HCT116 (cell line): ENCODE measurements around the gene GJB5. TPM values are rescaled to one million over a fixed set of nuclear protein-coding genes. Genes with fewer than 3 reads are reported as not detected.

Source experiments
- ATAC-seq: fragments of 200-7000 bp; cut with Tn5 transposase; 2 replicates; pipeline ENCODE4 v1.9.1; 2020; ENCODE audit warnings: mild to moderate bottlenecking, moderate library complexity
- BruUV-seq: library from RNA; stranded (reverse); fragments of 400-500 nt; replicated peaks from 2 replicates; lab custom pipeline; 2021; lab: Mats Ljungman, UMichigan
- CTCF ChIA-PET: fragments of 300-600 bp; sonication (Branson Sonifier 250); formaldehyde crosslinking; loops from one replicate; lab custom pipeline; 2021; ENCODE audit warnings: antibody characterized with exemption; lab: Charles Lee
- POLR2A ChIA-PET: fragments of 300-600, 350-600 bp; sonication (Branson Sonifier 250); formaldehyde crosslinking; loops from one replicate; lab custom pipeline; 2021; ENCODE audit warnings: antibody characterized with exemption; lab: Charles Lee
- RAD21 ChIA-PET, 2 experiments: fragments of 300-600 bp; sonication (Branson Sonifier 250); formaldehyde crosslinking; loops; one replicate each; lab custom pipeline; 2023; ENCODE audit warnings: low total read pairs in 2 of 2; ENCODE audit not compliant: uncharacterized antibody in 2 of 2, unreplicated experiment in 2 of 2, low non-redundant PET in 1 of 2; lab: Charles Lee
- DNase-seq: peaks from one replicate; pipeline ENCODE4 v3.0.0-alpha.2; 2010; ENCODE audit warnings: low read depth, low spot score
- H2AFZ ChIP-seq: fragments of 200-600 bp; shearing (Covaris generic), sonication (generic); 2 replicates; pipeline ENCODE4 v1.6.1; 2017; ENCODE audit warnings: low read depth, mixed run types, mixed read lengths, antibody characterized with exemption, low read length; ENCODE audit not compliant: poor library complexity, severe bottlenecking
- H3K27ac ChIP-seq: 2 replicates; pipeline ENCODE4 v1.5.1; 2012; ENCODE audit warnings: low read depth, low read length
- H3K27me3 ChIP-seq: fragments of 200-600 bp; sonication (generic); 2 replicates; pipeline ENCODE4 v1.6.1; 2016; ENCODE audit warnings: mixed run types, low read length, mixed read lengths; ENCODE audit not compliant: insufficient read depth
- H3K36me3 ChIP-seq, 2 experiments: fragments of 200-500 bp in 1 of 2; fragments of 200-600 bp in 1 of 2; sonication (Bioruptor generic) in 1 of 2; sonication (generic) in 1 of 2; 2 replicates each; pipeline versions ENCODE4 v1.5.1 to v1.6.1; 2014 to 2016; ENCODE audit warnings: low read length in 2 of 2, inconsistent platforms in 1 of 2, mixed read lengths in 1 of 2, mixed run types in 1 of 2; ENCODE audit not compliant: insufficient read depth in 2 of 2, control insufficient read depth in 1 of 2
- H3K4me1 ChIP-seq, 2 experiments: fragments of 200-600 bp in 1 of 2; sonication (generic) in 1 of 2; 2 replicates each; pipeline versions ENCODE4 v1.5.1 to v1.6.1; 2012 to 2017; ENCODE audit warnings: low read length in 2 of 2, inconsistent platforms in 1 of 2, mild to moderate bottlenecking in 1 of 2, mixed read lengths in 1 of 2, mixed run types in 1 of 2, moderate library complexity in 1 of 2; ENCODE audit not compliant: insufficient read depth in 2 of 2, control insufficient read depth in 1 of 2
- H3K4me2 ChIP-seq: fragments of 200-600 bp; sonication (generic); 2 replicates; pipeline ENCODE4 v1.6.1; 2017; ENCODE audit warnings: mixed run types, low read length, mixed read lengths
- H3K4me3 ChIP-seq, 2 experiments: fragments of 200-600 bp in 1 of 2; sonication (generic) in 1 of 2; replicated peaks in 1 of 2; 2 replicates each; pipeline ENCODE4 v1.5.1; 2011 to 2016; ENCODE audit warnings: low read length in 2 of 2, control low read depth in 1 of 2, low read depth in 1 of 2, mild to moderate bottlenecking in 1 of 2, mixed read lengths in 1 of 2, mixed run types in 1 of 2
- H3K79me2 ChIP-seq: fragments of 200-600 bp; sonication (generic); 2 replicates; pipeline ENCODE4 v1.6.1; 2017; ENCODE audit warnings: mild to moderate bottlenecking, mixed run types, low read length, moderate library complexity, mixed read lengths; ENCODE audit not compliant: insufficient read depth
- H3K9ac ChIP-seq: fragments of 200-600 bp; sonication (generic); 2 replicates; pipeline ENCODE4 v1.6.1; 2016; ENCODE audit warnings: low read length, mixed read lengths
- H3K9me2 ChIP-seq: fragments of 200-600 bp; sonication (generic), shearing (Covaris generic); 2 replicates; pipeline ENCODE4 v1.6.1; 2017; ENCODE audit warnings: mixed run types, mild to moderate bottlenecking, moderate library complexity; ENCODE audit not compliant: insufficient read depth
- H3K9me3 ChIP-seq, 2 experiments: fragments of 200-500 bp in 1 of 2; fragments of 200-600 bp in 1 of 2; sonication (Bioruptor generic) in 1 of 2; sonication (generic) in 1 of 2; 2 replicates each; pipeline ENCODE4 v1.6.1; 2014 to 2017; ENCODE audit warnings: low read length in 2 of 2, mixed read lengths in 2 of 2, inconsistent platforms in 1 of 2, low read depth in 1 of 2, mild to moderate bottlenecking in 1 of 2, mixed run types in 1 of 2, moderate library complexity in 1 of 2; ENCODE audit not compliant: control insufficient read depth in 1 of 2, insufficient read depth in 1 of 2
- H4K20me1 ChIP-seq: fragments of 200-600 bp; sonication (generic), shearing (Covaris generic); 2 replicates; pipeline ENCODE4 v1.6.1; 2017; ENCODE audit warnings: mixed run types, mild to moderate bottlenecking, moderate library complexity; ENCODE audit not compliant: insufficient read depth
- ATF3 ChIP-seq: IDR thresholded peaks from 2 replicates; pipeline ENCODE4 v1.6.1; 2012
- CBX3 ChIP-seq: IDR thresholded peaks from 2 replicates; pipeline ENCODE4 v1.6.1; 2012; ENCODE audit warnings: low read depth
- CEBPB ChIP-seq: IDR thresholded peaks from 2 replicates; pipeline ENCODE4 v1.6.1; 2012; ENCODE audit warnings: low read depth
- ELF1 ChIP-seq: IDR thresholded peaks from 2 replicates; pipeline ENCODE4 v1.6.1; 2012; ENCODE audit warnings: low read depth, borderline replicate concordance
- FOSL1 ChIP-seq: IDR thresholded peaks from 2 replicates; pipeline ENCODE4 v1.6.1; 2012; ENCODE audit warnings: low read depth
- JUND ChIP-seq: IDR thresholded peaks from 2 replicates; pipeline ENCODE4 v1.6.1; 2012
- POLR2A ChIP-seq: IDR thresholded peaks from 2 replicates; pipeline ENCODE4 v1.7.0; 2011; ENCODE audit warnings: borderline replicate concordance; ENCODE audit not compliant: insufficient read depth, insufficient read length; ENCODE audit errors: extremely low read depth
- POLR2AphosphoS5 ChIP-seq: IDR thresholded peaks from 2 replicates; pipeline ENCODE4 v1.6.1; 2011; ENCODE audit warnings: mild to moderate bottlenecking, low read depth, low read length, moderate library complexity
- SIN3A ChIP-seq: IDR thresholded peaks from 2 replicates; pipeline ENCODE4 v1.6.1; 2012; ENCODE audit warnings: low read depth
- SP1 ChIP-seq: IDR thresholded peaks from 2 replicates; pipeline ENCODE4 v1.6.1; 2012; ENCODE audit warnings: low read depth
- TCF7L2 ChIP-seq: IDR thresholded peaks from 2 replicates; pipeline ENCODE4 v1.7.0; 2011; ENCODE audit warnings: borderline replicate concordance, inconsistent platforms; ENCODE audit not compliant: insufficient read depth, insufficient read length; ENCODE audit errors: extremely low read depth
- YY1 ChIP-seq: IDR thresholded peaks from 2 replicates; pipeline ENCODE4 v1.6.1; 2011; ENCODE audit warnings: low read length, low read depth, moderate library complexity, mild to moderate bottlenecking; ENCODE audit not compliant: insufficient replicate concordance; ENCODE audit errors: extremely low read depth
- intact Hi-C: fragments of 100-400 bp; cut with micrococcal nuclease; formaldehyde crosslinking; loops from 2 replicates; pipeline ENCODE4 v1.10.0; 2022
- total RNA-seq: library from RNA; stranded (reverse); gene quantifications from one replicate; pipeline ENCODE4 v1.2.1, GENCODE V29; 2021; ENCODE audit not compliant: unreplicated experiment

GJB5 gene
- total RNA-seq, 1 experiment from 2014 or later = 4.6 TPM

GRCh38 chr1:34744851-34745250 lies 10.0 kb upstream of the GJB5 start:
- no TSS peak for BruUV-seq
- Histone ChIP-seq H3K27ac (no peak overlapping the region), H4K20me1 (no peaks in the 10 kb centered on the region), H3K4me3 (no peak overlapping the region), H3K27me3 (no peaks in the 10 kb centered on the region), H3K4me1 (peaks cover 3 to 12% of the 10 kb centered on the region in 2 experiments; a peak in 3 of 4 replicates), H3K9ac (no peak overlapping the region), H3K9me2 (no peaks in the 10 kb centered on the region), H3K36me3 (no peaks in the 10 kb centered on the region), H2AFZ (no peak overlapping the region), H3K9me3 (no peaks in the 10 kb centered on the region), H3K4me2 (no peak overlapping the region), H3K79me2 (no peaks in the 10 kb centered on the region)
- intact Hi-C loops = loop anchor here (5.0 to 10.0 kb wide), 3 partner anchors 63 to 1113 kb away; no protein-coding TSS in a partner anchor
- POLR2A ChIA-PET = no interaction called here
- CTCF ChIA-PET = interaction anchor here (0.6 kb wide), 1 partner anchor 1112 kb away, joined by 3 read pairs; no protein-coding TSS in a partner anchor
- no peak for DNase-seq
- TF ChIP-seq SP1 (no peak), CEBPB (no peak), SIN3A (no peak), CBX3 (no peak), JUND (no peak), ELF1 (no peak)
- RAD21 ChIA-PET = no interaction called here
- ATAC-seq = no peak

- Histone ChIP-seq H3K9me3 (no peaks in the 10 kb centered on the region), H3K27ac (no peak overlapping the region), H3K36me3 (no peaks in the 10 kb centered on the region), H3K79me2 (no peaks in the 10 kb centered on the region), H3K27me3 (no peaks in the 10 kb centered on the region), H3K9me2 (no peaks in the 10 kb centered on the region), H3K9ac (no peak overlapping the region), H3K4me2 (no peak overlapping the region), H3K4me3 (no peak overlapping the region), H3K4me1 (peaks cover 3 to 12% of the 10 kb centered on the region in 2 experiments; a peak in 3 of 4 replicates), H4K20me1 (no peaks in the 10 kb centered on the region), H2AFZ (no peak overlapping the region)
- no peak for ATAC-seq
- BruUV-seq = no TSS peak
- intact Hi-C loops = loop anchor here (10.0 kb wide), 1 partner anchor 1011 kb away; no protein-coding TSS in a partner anchor
- no peak for DNase-seq
- no peak for TF ChIP-seq YY1
- no peak for TF ChIP-seq POLR2A
- TF ChIP-seq POLR2AphosphoS5 = no peak
- TF ChIP-seq FOSL1 = no peak
- TF ChIP-seq TCF7L2 = no peak
- TF ChIP-seq ATF3 = no peak
- ChIA-PET CTCF (no interaction called here), POLR2A (no interaction called here), RAD21 (interaction anchor here in 1 of 2 experiments (0.7 kb wide), 1 partner anchor 281 kb away, joined by 3 read pairs; no protein-coding TSS in a partner anchor)
Observed at GRCh38 chr1:34745666-34746065, 9.2 kb upstream of the GJB5 start.
